OCI-LY1 (cell line): ENCODE results near the gene ADPGK.

ENCODE experiments used
- H2AFZ ChIP-seq: fragments of 200-600 bp; sonication (generic), shearing (Covaris generic); 2 replicates; pipeline ENCODE4 v1.6.0; 2014; ENCODE audit warnings: antibody characterized with exemption, mild to moderate bottlenecking, low read length
- H3F3A ChIP-seq: fragments of 200-600 bp; sonication (generic), shearing (Covaris generic); 2 replicates; pipeline ENCODE4 v1.6.0; 2014; ENCODE audit warnings: mild to moderate bottlenecking, antibody characterized with exemption, low read length, moderate library complexity; ENCODE audit not compliant: insufficient read depth
- H3K27ac ChIP-seq: fragments of 200-600 bp; sonication (generic); 2 replicates; pipeline ENCODE4 v1.5.1; 2014; ENCODE audit warnings: low read length, mixed run types, mild to moderate bottlenecking, low read depth; ENCODE audit not compliant: poor library complexity, severe bottlenecking
- H3K27me3 ChIP-seq: fragments of 200-600 bp; sonication (generic); 2 replicates; pipeline ENCODE4 v1.6.0; 2014; ENCODE audit warnings: antibody characterized with exemption, mild to moderate bottlenecking, low read length, moderate library complexity; ENCODE audit not compliant: insufficient read depth
- H3K36me3 ChIP-seq: fragments of 200-600 bp; sonication (generic); 2 replicates; pipeline ENCODE4 v1.6.1; 2014; ENCODE audit warnings: mild to moderate bottlenecking, antibody characterized with exemption, low read length, moderate library complexity, mixed read lengths; ENCODE audit not compliant: insufficient read depth
- H3K4me1 ChIP-seq: fragments of 200-600 bp; sonication (generic); 2 replicates; pipeline ENCODE4 v1.5.1; 2014; ENCODE audit warnings: mild to moderate bottlenecking, low read length, moderate library complexity; ENCODE audit not compliant: insufficient read depth, severe bottlenecking
- H3K4me2 ChIP-seq: fragments of 200-600 bp; sonication (generic), shearing (Covaris generic); 2 replicates; pipeline ENCODE4 v1.6.1; 2014; ENCODE audit warnings: low read length
- H3K4me3 ChIP-seq: fragments of 200-600 bp; sonication (generic); 2 replicates; pipeline ENCODE4 v1.5.1; 2014; ENCODE audit warnings: low read length, low read depth, mild to moderate bottlenecking, mixed read lengths; ENCODE audit not compliant: poor library complexity, severe bottlenecking
- H3K79me2 ChIP-seq: fragments of 200-600 bp; shearing (Covaris generic); 2 replicates; pipeline ENCODE4 v1.6.1; 2016; ENCODE audit warnings: mixed run types, low read length, mixed read lengths; ENCODE audit not compliant: insufficient read depth
- H3K9ac ChIP-seq: fragments of 200-600 bp; sonication (generic), shearing (Covaris generic); 2 replicates; pipeline ENCODE4 v1.6.1; 2014; ENCODE audit warnings: mild to moderate bottlenecking, low read length, mixed read lengths
- H3K9me2 ChIP-seq: fragments of 200-600 bp; sonication (generic), shearing (Covaris generic); 2 replicates; pipeline ENCODE4 v1.6.1; 2014; ENCODE audit warnings: low read depth, mild to moderate bottlenecking, low read length, mixed read lengths
- H3K9me3 ChIP-seq: fragments of 200-600 bp; shearing (Covaris generic); 2 replicates; pipeline ENCODE4 v1.6.1; 2014; ENCODE audit warnings: low read length, mixed read lengths
- H4K20me1 ChIP-seq: fragments of 200-600 bp; sonication (generic), shearing (Covaris generic); 2 replicates; pipeline ENCODE4 v1.6.0; 2016; ENCODE audit warnings: mild to moderate bottlenecking, low read length; ENCODE audit not compliant: insufficient read depth
- EZH2 ChIP-seq: fragments of 200-600 bp; sonication (generic), shearing (Covaris generic); IDR thresholded peaks from 2 replicates; pipeline ENCODE4 v1.8.0; 2017; ENCODE audit warnings: borderline replicate concordance, mixed run types, mild to moderate bottlenecking, antibody characterized with exemption, low read length, moderate library complexity, mixed read lengths
- TF ChIP-seq, protein P1 (sequence below): fragments of 200-600 bp; sonication (generic), shearing (Covaris generic); IDR thresholded peaks from 2 replicates; pipeline ENCODE4 v1.5.1; 2017; ENCODE audit warnings: mild to moderate bottlenecking, antibody characterized with exemption, low read length, moderate library complexity, mixed read lengths

The ADPGK gene

DNA sequence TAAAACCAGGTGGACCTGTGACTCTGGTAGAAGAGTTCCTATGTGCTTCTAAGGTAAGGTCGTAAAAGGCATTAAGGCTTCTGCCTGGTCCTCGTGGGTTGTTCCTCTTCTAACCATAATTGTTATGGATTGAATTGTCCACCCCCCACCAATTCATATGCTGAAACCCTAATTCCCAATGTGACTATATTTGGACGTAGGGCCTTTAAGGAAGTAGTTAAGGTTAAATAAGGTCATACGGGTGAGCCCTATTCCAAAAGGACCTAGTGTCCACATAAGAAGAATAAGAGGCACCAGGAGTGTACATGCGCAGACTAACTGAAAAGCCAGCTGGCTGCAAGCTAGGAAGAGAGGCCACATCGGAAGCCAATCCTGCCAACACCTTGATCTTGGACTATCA, 1.9 kb downstream of the ADPGK start:
- H3K27me3 ChIP-seq: no peaks in the 10 kb centered on the region
- H3K4me1 ChIP-seq: peaks cover 32% of the 10 kb centered on the region
- H3K9ac ChIP-seq: no peak overlapping the region
- no peaks in the 10 kb centered on the region for H3K9me2 ChIP-seq
- H3K4me3 ChIP-seq: peak overlapping the region; percentile 96
- no peaks in the 10 kb centered on the region for H3K9me3 ChIP-seq
- H4K20me1 ChIP-seq: no peaks in the 10 kb centered on the region
- H3K36me3 ChIP-seq: peaks cover 41% of the 10 kb centered on the region
- H3K4me2 ChIP-seq: peak overlapping the region; percentile 91
- peaks cover 57% of the 10 kb centered on the region for H3K79me2 ChIP-seq
- H3F3A ChIP-seq: no peaks in the 10 kb centered on the region
- TF ChIP-seq, protein P1, sequence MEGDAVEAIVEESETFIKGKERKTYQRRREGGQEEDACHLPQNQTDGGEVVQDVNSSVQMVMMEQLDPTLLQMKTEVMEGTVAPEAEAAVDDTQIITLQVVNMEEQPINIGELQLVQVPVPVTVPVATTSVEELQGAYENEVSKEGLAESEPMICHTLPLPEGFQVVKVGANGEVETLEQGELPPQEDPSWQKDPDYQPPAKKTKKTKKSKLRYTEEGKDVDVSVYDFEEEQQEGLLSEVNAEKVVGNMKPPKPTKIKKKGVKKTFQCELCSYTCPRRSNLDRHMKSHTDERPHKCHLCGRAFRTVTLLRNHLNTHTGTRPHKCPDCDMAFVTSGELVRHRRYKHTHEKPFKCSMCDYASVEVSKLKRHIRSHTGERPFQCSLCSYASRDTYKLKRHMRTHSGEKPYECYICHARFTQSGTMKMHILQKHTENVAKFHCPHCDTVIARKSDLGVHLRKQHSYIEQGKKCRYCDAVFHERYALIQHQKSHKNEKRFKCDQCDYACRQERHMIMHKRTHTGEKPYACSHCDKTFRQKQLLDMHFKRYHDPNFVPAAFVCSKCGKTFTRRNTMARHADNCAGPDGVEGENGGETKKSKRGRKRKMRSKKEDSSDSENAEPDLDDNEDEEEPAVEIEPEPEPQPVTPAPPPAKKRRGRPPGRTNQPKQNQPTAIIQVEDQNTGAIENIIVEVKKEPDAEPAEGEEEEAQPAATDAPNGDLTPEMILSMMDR: no peak
- TF ChIP-seq EZH2: no peak
- H2AFZ ChIP-seq: no peak overlapping the region
- H3K27ac ChIP-seq: no peak overlapping the region

- Histone ChIP-seq H3K9me2 (no peaks in the 10 kb centered on the region), H2AFZ (no peak overlapping the region), H3K27ac (no peak overlapping the region), H3K27me3 (no peaks in the 10 kb centered on the region), H3F3A (no peaks in the 10 kb centered on the region), H3K9ac (no peak overlapping the region), H3K36me3 (peaks cover 56% of the 10 kb centered on the region), H4K20me1 (no peaks in the 10 kb centered on the region), H3K79me2 (peaks cover 76% of the 10 kb centered on the region), H3K4me3 (no peak overlapping the region), H3K4me2 (no peak overlapping the region), H3K9me3 (no peaks in the 10 kb centered on the region), H3K4me1 (peaks cover 53% of the 10 kb centered on the region)
- no peak for TF ChIP-seq EZH2
- TF ChIP-seq, protein P1: no peak
These were observed 4.8 kb downstream of the ADPGK start for GRCh38 chr15:72778796-72779195.

- H3K9me2 ChIP-seq: no peaks in the 10 kb centered on the region
- H3K4me1 ChIP-seq: peaks cover 39% of the 10 kb centered on the region
- peak overlapping the region; percentile 19; the same call in 1 of the 2 replicates for H3K9ac ChIP-seq
- no peaks in the 10 kb centered on the region for H4K20me1 ChIP-seq
- H3K4me2 ChIP-seq: peak overlapping the region; percentile 49; the same call in 1 of the 2 replicates
- H3K4me3 ChIP-seq: no peak overlapping the region
- H2AFZ ChIP-seq: no peak overlapping the region
- H3K27ac ChIP-seq: peak overlapping the region; percentile 76
- peaks cover 74% of the 10 kb centered on the region for H3K36me3 ChIP-seq
- H3F3A ChIP-seq: no peaks in the 10 kb centered on the region
- peaks cover 48% of the 10 kb centered on the region for H3K79me2 ChIP-seq
- TF ChIP-seq, protein P1: no peak
- TF ChIP-seq EZH2: no peak
- H3K9me3 ChIP-seq: no peaks in the 10 kb centered on the region
- no peaks in the 10 kb centered on the region for H3K27me3 ChIP-seq
These were observed 8.7 kb downstream of the ADPGK start for GRCh38 chr15:72774696-72775383.
